Measurements from ENCODE around the gene ARL5B. TPM values are rescaled to one million over a fixed set of nuclear protein-coding genes. Genes with fewer than 3 reads are reported as not detected.

ARL5B gene
- total RNA-seq, 2 experiments from 2014 or later: 12.2 to 12.7 TPM

DNA sequence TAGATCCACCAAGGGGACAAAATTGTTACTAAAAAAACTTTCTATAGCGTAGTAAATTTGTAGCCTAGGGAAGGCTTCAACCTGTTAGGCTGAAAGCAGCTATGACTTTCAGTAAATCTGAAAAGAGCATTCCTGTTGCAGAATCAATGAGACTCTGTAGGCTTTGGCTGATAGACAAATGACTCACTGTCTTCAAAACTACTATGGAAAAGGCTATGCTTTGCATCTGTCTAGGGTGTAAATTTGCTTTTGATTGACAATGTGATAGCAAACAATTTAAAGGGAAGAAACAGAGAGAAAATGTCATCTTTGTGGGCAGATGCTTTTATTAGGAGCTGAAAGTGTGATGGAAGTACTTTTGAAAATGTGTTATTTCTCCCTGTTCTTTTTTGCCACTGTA, 60.6 kb downstream of the ARL5B start:
- no peak overlapping the region for H3K4me3 Mint-ChIP-seq
- H3K27me3 Mint-ChIP-seq: peaks cover 1% of the 10 kb centered on the region
- no peaks in the 10 kb centered on the region for H3K4me1 Mint-ChIP-seq (ENCODE audit: low read depth)
- H3K27ac Mint-ChIP-seq: no peak overlapping the region
- H3K9me3 Mint-ChIP-seq: no peaks in the 10 kb centered on the region
- TF ChIP-seq, protein P1, sequence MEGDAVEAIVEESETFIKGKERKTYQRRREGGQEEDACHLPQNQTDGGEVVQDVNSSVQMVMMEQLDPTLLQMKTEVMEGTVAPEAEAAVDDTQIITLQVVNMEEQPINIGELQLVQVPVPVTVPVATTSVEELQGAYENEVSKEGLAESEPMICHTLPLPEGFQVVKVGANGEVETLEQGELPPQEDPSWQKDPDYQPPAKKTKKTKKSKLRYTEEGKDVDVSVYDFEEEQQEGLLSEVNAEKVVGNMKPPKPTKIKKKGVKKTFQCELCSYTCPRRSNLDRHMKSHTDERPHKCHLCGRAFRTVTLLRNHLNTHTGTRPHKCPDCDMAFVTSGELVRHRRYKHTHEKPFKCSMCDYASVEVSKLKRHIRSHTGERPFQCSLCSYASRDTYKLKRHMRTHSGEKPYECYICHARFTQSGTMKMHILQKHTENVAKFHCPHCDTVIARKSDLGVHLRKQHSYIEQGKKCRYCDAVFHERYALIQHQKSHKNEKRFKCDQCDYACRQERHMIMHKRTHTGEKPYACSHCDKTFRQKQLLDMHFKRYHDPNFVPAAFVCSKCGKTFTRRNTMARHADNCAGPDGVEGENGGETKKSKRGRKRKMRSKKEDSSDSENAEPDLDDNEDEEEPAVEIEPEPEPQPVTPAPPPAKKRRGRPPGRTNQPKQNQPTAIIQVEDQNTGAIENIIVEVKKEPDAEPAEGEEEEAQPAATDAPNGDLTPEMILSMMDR (IDR thresholded peaks at IDR 0.05): no peak
- ATAC-seq: no peak
- POLR2A ChIA-PET: no interaction called here
- DNase-seq: no peak
- intact Hi-C loops (cut with micrococcal nuclease): no loop called here
- CTCF ChIA-PET: no interaction called here
- no peaks in the 10 kb centered on the region for H3K36me3 Mint-ChIP-seq (ENCODE audit: low read depth)

DNA sequence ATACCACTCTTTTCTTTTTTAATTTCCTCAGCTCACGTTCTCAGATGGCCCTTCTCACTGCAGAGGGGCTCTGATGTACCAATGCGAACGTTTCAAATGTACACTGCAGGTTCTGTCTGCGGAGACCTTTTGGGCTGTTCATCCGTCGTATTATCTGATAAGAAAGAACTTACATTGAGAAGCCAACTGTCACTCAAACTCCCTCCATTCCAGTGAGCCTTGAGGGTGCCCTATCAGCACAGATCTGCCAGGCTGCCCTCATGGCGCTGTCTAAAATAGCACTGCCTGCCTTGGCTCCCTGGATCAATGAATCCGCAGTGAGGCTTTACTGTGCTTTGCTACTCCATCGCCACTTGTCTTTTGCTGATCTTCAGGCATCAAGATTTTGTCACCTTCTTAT, 61.8 kb downstream of the ARL5B start:
- Mint-ChIP-seq H3K36me3 (ENCODE audit: low read depth) (no peaks in the 10 kb centered on the region), H3K9me3 (no peaks in the 10 kb centered on the region)

DNA sequence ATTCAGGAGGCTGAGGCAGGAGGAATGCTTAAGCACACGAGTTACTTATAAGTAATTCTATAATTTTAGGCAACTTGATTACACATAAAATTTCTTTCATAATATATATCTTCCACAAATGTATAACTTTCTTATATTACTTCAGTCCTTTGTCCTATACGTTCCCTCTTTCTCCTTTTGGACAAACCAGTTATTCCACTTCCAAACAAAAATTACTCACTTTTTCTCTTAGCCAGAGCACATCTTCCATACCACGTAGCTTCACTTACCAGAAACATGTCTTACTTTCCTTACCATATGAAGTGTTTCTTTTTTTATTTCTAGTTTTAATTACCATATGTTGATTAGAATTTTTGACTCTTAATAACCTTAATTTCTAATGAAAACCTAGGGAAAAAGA, 64.6 kb downstream of the ARL5B start:
- ATAC-seq: no peak
- H3K36me3 Mint-ChIP-seq (ENCODE audit: low read depth): no peaks in the 10 kb centered on the region
- no peaks in the 10 kb centered on the region for H3K9me3 Mint-ChIP-seq

More for the DNA sequence above, 61.8 kb downstream of the ARL5B start:
- Mint-ChIP-seq H3K27ac (no peak overlapping the region), H3K27me3 (peaks cover 1% of the 10 kb centered on the region), H3K4me1 (ENCODE audit: low read depth) (no peaks in the 10 kb centered on the region), H3K4me3 (no peak overlapping the region)
- CTCF ChIA-PET: no interaction called here
- DNase-seq: no peak
- no peak for ATAC-seq
- intact Hi-C loops (cut with micrococcal nuclease): no loop called here
- POLR2A ChIA-PET: no interaction called here
- TF ChIP-seq, protein P1 (IDR thresholded peaks at IDR 0.05): no peak

More for the DNA sequence above, 64.6 kb downstream of the ARL5B start:
- Mint-ChIP-seq H3K27ac (no peak overlapping the region), H3K4me3 (no peak overlapping the region), H3K27me3 (peaks cover 1% of the 10 kb centered on the region), H3K4me1 (ENCODE audit: low read depth) (no peaks in the 10 kb centered on the region)
- TF ChIP-seq, protein P1 (IDR thresholded peaks at IDR 0.05): no peak
- intact Hi-C loops (cut with micrococcal nuclease): no loop called here
- ChIA-PET CTCF (no interaction called here), POLR2A (no interaction called here)
- DNase-seq: no peak

Other genes with a start within 250 kb of the ARL5B start
- gene NSUN6, start 7.8 kb upstream of the ARL5B start, total RNA-seq: 10 to 100 TPM; 20.7 to 21.3 TPM

All from activated CD8-positive, alpha-beta T cell treated with anti-CD3 and anti-CD28 coated beads for 36 hours (primary cell).